ENCODE measurements around the gene GNA12.

The GNA12 gene

GRCh38 chr7:2751086-2751485 lies 93.0 kb downstream of the GNA12 start:
- TF ChIP-seq TCF12 (IDR thresholded peaks at IDR 0.05; ENCODE audit: low read depth) (no peak), YY1 (IDR thresholded peaks at IDR 0.05; ENCODE audit: low read depth) (no peak), TAF1 (IDR thresholded peaks at IDR 0.05; ENCODE audit: low read depth) (no peak), FOXM1 (IDR thresholded peaks at IDR 0.05; ENCODE audit: borderline replicate concordance, low read depth) (no peak)

GRCh38 chr7:2750004-2750407 lies 94.1 kb downstream of the GNA12 start:
- no peak for TF ChIP-seq EP300 (IDR thresholded peaks at IDR 0.05; ENCODE audit: borderline replicate concordance)
- TF ChIP-seq NFIC (IDR thresholded peaks at IDR 0.05), result no peak
- no peak for TF ChIP-seq USF1 (IDR thresholded peaks at IDR 0.05)
- no peak for TF ChIP-seq ZBTB7A (IDR thresholded peaks at IDR 0.05; ENCODE audit: low read depth)
- no peak for TF ChIP-seq CREB1 (IDR thresholded peaks at IDR 0.05; ENCODE audit: low read depth)

- TF ChIP-seq RAD21 (IDR thresholded peaks at IDR 0.05; ENCODE audit: low read depth), result no peak
- no peak for TF ChIP-seq CREB1 (IDR thresholded peaks at IDR 0.05; ENCODE audit: low read depth)
- no peak for TF ChIP-seq FOXM1 (IDR thresholded peaks at IDR 0.05; ENCODE audit: borderline replicate concordance, low read depth)
- TF ChIP-seq EGR1 (IDR thresholded peaks at IDR 0.05), result no peak
- TF ChIP-seq EP300 (IDR thresholded peaks at IDR 0.05; ENCODE audit: borderline replicate concordance), result no peak
- TF ChIP-seq NFIC (IDR thresholded peaks at IDR 0.05), result no peak
- no peak for TF ChIP-seq TAF1 (IDR thresholded peaks at IDR 0.05; ENCODE audit: low read depth)
- no peak for TF ChIP-seq USF1 (IDR thresholded peaks at IDR 0.05)
Measured at GRCh38 chr7:2738766-2739549, 105.2 kb downstream of the GNA12 start.

- TF ChIP-seq RAD21 (IDR thresholded peaks at IDR 0.05; ENCODE audit: low read depth) (no peak), REST (IDR thresholded peaks at IDR 0.05; ENCODE audit: low read depth) (no peak), EP300 (IDR thresholded peaks at IDR 0.05; ENCODE audit: borderline replicate concordance) (no peak)
Measured at GRCh38 chr7:2737771-2738540, 106.2 kb downstream of the GNA12 start.

- TF ChIP-seq MAX (IDR thresholded peaks at IDR 0.05), result no peak
- TF ChIP-seq FOXM1 (IDR thresholded peaks at IDR 0.05; ENCODE audit: borderline replicate concordance, low read depth), result no peak
- no peak for TF ChIP-seq YY1 (IDR thresholded peaks at IDR 0.05; ENCODE audit: low read depth)
Measured at GRCh38 chr7:2736411-2736914, 107.6 kb downstream of the GNA12 start.

- TF ChIP-seq ZBTB7A (IDR thresholded peaks at IDR 0.05; ENCODE audit: low read depth) (no peak), EGR1 (IDR thresholded peaks at IDR 0.05) (no peak)
Measured at GRCh38 chr7:2735744-2736143, 108.4 kb downstream of the GNA12 start.

- no peak for TF ChIP-seq MAX (IDR thresholded peaks at IDR 0.05)
- no peak for TF ChIP-seq TAF1 (IDR thresholded peaks at IDR 0.05; ENCODE audit: low read depth)
- TF ChIP-seq TEAD4 (IDR thresholded peaks at IDR 0.05), result no peak
- no peak for TF ChIP-seq CREB1 (IDR thresholded peaks at IDR 0.05; ENCODE audit: low read depth)
- TF ChIP-seq CEBPB (IDR thresholded peaks at IDR 0.05), result no peak
- no peak for TF ChIP-seq NFIC (IDR thresholded peaks at IDR 0.05)
- TF ChIP-seq RAD21 (IDR thresholded peaks at IDR 0.05; ENCODE audit: low read depth), result no peak
- TF ChIP-seq ZBTB7A (IDR thresholded peaks at IDR 0.05; ENCODE audit: low read depth), result no peak
- no peak for TF ChIP-seq FOXM1 (IDR thresholded peaks at IDR 0.05; ENCODE audit: borderline replicate concordance, low read depth)
- no peak for TF ChIP-seq TCF12 (IDR thresholded peaks at IDR 0.05; ENCODE audit: low read depth)
- no peak for TF ChIP-seq EP300 (IDR thresholded peaks at IDR 0.05; ENCODE audit: borderline replicate concordance)
- no peak for TF ChIP-seq EGR1 (IDR thresholded peaks at IDR 0.05)
- no peak for TF ChIP-seq YY1 (IDR thresholded peaks at IDR 0.05; ENCODE audit: low read depth)
- TF ChIP-seq USF1 (IDR thresholded peaks at IDR 0.05), result no peak
Measured at GRCh38 chr7:2734751-2735571, 109.1 kb downstream of the GNA12 start.

All from Ishikawa (cell line).